ENCODE data around the gene HNRNPAB.
"Not testable (repeated sequence)": the region's sequence is repeated elsewhere in the genome, so short reads cannot be mapped to it uniquely, and the experiment has no call there.

HNRNPAB gene

DNA sequence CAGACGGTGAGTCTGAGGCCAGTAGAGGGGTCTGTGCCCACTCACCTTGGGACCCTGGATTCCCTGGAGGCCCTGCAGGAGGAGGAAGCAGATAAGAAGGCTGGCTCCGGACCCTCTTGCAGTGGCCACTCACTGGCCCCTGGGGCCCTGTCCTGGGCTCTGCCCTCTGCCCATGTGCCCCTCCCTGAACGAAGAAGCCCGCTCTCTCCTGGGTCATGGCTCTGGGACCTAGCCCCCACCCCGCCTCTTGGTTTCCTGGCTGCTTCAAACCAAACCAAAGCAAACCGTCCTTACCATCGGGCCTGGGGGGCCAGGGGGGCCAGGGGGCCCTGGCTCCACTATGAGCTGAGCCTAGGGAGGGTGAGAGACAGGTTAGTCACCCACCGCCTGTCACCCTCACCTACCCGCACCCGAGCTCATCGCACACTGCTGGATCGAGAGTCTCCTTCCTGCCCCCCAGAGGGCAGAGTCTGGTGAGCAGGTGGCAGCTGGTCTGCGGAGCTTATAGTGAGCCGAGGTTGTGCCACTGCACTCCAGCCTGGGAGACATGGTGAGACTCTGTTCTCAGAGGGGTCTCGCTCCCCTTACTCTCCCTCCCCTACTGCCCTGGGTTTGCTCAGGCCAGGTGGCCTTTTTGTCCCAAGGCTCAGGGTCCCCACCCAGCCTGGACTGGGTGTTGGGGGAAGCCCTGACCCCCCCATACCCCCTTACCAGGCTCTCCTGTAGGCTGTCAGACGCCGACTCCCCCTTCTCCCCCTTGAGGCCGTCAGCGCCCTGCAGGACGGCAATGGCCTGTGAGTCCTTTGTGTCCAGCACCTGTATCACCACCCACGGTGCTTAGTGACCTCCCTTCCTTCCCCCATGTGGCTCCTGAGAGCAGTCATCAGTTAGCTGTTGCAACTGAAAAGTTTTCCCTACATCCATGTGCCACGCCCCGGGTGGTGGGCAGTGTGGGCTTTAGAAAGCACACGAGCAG is 43.4 kb downstream of the HNRNPAB start:
- no peak for DNase-seq

- no peak for DNase-seq
Observed at GRCh38 chr5:178248750-178249149, 44.4 kb downstream of the HNRNPAB start.

DNA sequence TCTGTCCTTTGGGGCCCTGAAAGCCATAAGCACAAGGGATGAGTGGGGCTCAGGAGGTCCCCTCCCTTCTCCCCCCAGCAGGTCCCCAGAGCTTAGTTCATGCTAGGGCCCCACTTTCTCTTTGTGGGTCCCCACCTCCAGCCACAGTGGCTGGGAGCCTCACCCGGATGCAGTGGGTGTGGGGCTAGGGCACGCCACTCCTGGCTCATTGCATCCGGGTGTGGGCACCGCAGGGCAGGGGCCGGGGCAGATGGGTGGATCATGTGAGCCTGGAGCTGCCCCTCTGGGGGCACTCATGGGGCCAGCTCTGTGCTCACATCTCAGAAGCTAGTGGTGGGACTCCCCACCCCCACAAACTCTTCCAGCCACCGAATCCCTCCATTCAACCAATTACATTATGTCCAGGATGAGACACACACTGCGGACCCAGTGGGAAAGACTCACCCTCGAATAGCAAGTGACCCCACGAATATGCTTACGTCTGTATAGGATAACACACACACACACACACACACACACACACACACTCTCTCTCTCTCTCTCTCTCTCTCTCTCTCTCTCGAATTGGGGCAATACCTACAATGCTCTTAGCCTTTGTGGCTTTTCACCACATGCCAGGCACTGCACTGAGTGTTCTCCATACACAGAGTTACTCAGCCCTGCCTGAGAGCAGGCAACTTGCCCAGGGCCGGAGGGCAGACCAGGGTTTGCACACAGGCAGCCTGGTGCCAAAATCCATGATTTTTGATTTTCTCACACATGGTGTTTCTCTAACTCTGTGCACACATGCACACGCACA is 45.1 kb downstream of the HNRNPAB start:
- DNase-seq: no peak

GRCh38 chr5:178250263-178250662 is 45.9 kb downstream of the HNRNPAB start:
- no peak for DNase-seq

GRCh38 chr5:178252258-178252657 is 47.9 kb downstream of the HNRNPAB start:
- no peak for DNase-seq

GRCh38 chr5:178253632-178254031 is 49.3 kb downstream of the HNRNPAB start:
- DNase-seq: not testable (repeated sequence)

- DNase-seq: no peak
Observed at GRCh38 chr5:178256746-178257145, 52.4 kb downstream of the HNRNPAB start.

DNA sequence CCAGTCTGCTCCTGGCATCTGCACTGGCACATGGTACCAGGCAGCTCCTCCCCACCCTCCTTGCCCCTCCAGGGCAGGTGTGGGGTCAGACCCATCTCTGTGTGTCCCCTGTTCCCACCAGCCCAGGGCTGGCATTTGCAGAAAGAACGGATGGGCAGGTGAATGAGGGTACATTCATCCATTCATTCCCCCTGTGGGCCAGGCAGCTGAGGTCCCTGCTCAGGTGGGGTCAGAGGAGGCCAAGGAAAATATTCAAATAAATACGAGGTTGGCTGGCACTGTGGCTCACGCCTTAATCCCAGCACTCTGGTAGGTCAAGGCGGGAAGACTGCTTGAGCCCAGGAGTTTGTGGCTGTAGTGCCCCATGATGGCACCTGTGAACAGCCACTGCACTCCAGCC is 53.3 kb downstream of the HNRNPAB start:
- no peak for DNase-seq

- DNase-seq: no peak
Observed at GRCh38 chr5:178259623-178260536, 55.5 kb downstream of the HNRNPAB start.

Measured in stimulated activated CD4-positive, alpha-beta T cell treated with anti-CD3 and anti-CD28 coated beads, Interleukin-15, amount 100 ng/mL, for 24 hours (primary cell).